LNCaP clone FGC (cell line): ENCODE measurements around the gene OAF.

Source experiments
- DNase-seq: peaks from one replicate; pipeline ENCODE4 v3.0.0-alpha.2; 2011; ENCODE audit warnings: low read depth
- H3K4me3 ChIP-seq: 2 replicates; pipeline ENCODE4 v1.5.1; 2011; ENCODE audit warnings: mild to moderate bottlenecking, low read depth, low read length, control low read depth
- TF ChIP-seq, protein P1 (sequence below): IDR thresholded peaks from 2 replicates; pipeline ENCODE4 v1.5.1; 2012; ENCODE audit warnings: mild to moderate bottlenecking; ENCODE audit not compliant: control insufficient read depth, insufficient read depth; ENCODE audit errors: extremely low read depth

Gene OAF

DNA sequence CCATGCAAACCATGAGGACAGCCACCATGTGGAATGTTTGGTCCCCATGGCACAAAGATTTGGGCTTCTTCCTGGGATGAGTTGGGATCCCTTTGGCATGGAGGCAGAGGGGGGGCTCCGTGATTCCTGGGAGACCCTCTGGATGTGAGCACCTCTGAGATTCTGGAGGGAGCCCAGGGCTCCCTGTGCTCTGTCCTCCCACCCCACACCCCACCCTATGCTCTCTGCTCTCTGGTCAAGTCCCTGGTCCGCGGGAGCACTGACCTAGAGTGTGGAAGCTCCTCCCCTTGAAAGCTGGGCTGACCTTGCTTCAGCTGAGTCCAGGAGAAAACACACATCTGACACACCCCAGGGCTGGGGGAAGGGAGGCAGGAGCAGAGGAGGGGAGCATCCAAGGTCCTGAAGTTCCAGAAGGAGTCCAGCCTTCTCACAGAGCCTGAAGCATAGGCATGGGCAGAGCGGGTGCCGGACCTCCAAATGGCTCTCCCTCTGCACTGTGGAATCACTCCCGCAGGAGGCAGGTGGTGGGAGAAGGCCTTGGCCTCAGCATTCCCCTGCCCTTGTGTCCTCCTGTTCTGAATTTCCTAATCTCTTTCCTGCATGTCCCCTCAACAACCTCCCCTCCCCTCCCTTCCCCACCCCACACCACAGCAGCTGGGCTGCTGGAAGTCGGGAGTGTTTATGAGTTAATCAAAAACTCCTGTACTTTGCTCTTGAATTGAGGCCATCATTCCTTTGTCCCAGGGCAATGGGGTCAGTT is 25.7 kb upstream of the OAF start:
- no peak for DNase-seq
- H3K4me3 ChIP-seq, result no peak overlapping the region
- TF ChIP-seq, protein P1, sequence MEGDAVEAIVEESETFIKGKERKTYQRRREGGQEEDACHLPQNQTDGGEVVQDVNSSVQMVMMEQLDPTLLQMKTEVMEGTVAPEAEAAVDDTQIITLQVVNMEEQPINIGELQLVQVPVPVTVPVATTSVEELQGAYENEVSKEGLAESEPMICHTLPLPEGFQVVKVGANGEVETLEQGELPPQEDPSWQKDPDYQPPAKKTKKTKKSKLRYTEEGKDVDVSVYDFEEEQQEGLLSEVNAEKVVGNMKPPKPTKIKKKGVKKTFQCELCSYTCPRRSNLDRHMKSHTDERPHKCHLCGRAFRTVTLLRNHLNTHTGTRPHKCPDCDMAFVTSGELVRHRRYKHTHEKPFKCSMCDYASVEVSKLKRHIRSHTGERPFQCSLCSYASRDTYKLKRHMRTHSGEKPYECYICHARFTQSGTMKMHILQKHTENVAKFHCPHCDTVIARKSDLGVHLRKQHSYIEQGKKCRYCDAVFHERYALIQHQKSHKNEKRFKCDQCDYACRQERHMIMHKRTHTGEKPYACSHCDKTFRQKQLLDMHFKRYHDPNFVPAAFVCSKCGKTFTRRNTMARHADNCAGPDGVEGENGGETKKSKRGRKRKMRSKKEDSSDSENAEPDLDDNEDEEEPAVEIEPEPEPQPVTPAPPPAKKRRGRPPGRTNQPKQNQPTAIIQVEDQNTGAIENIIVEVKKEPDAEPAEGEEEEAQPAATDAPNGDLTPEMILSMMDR, result no peak

DNA sequence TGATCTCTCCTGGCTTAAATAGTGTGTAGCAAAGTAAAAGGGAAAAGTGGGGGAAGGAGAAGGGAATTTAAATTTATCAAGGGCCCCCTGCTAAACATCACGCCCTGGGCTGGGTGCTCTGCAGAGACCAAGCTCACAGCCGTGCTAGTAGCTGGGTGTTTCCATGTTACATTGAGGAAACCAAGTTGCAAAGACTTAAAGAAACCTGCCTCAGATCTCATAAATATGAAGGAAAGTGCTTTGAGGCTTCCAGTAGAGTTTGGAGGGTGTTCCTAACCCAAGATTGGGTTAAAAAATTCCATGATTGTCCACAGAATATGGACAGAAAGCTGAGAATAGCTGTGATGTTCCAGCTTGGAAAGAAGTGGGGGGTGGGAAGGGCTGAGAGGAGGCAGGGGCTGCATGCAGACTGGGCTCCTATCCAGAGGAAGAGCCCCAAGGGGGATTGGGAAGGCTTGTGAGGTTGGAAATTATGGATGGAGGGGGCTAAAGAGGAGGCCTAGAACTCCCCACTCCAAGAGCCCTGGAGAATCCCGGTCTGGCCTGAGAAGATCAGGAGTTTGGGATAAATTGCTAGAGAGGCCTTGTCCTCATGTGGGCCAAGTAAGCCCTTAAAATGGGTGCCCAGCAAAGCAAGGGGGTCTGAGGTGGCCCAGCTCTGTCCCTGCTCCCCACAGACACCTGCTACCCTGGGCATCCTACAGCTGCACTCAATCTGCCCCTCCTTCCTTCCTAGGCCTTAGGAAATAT is 25.0 kb upstream of the OAF start:
- no peak overlapping the region for H3K4me3 ChIP-seq
- no peak for DNase-seq
- TF ChIP-seq, protein P1, result no peak

DNA sequence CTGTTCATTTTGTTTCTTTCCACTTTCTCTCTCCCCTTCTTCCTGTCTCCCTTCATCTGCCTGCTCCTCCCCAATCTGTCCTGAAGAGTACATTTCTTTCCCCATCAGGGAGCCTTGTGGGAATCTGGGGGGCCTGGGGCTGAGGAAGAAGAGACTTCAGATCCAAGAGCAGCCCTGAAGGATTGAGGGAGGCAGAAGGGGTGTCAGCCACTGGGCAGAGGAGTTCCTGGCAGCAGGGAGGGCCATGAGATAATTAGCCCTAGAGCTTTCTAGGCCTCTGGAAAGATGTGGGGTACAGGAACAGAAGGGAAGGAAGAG is 24.4 kb upstream of the OAF start:
- H3K4me3 ChIP-seq, result no peak overlapping the region
- no peak for DNase-seq
- TF ChIP-seq, protein P1, result no peak

DNA sequence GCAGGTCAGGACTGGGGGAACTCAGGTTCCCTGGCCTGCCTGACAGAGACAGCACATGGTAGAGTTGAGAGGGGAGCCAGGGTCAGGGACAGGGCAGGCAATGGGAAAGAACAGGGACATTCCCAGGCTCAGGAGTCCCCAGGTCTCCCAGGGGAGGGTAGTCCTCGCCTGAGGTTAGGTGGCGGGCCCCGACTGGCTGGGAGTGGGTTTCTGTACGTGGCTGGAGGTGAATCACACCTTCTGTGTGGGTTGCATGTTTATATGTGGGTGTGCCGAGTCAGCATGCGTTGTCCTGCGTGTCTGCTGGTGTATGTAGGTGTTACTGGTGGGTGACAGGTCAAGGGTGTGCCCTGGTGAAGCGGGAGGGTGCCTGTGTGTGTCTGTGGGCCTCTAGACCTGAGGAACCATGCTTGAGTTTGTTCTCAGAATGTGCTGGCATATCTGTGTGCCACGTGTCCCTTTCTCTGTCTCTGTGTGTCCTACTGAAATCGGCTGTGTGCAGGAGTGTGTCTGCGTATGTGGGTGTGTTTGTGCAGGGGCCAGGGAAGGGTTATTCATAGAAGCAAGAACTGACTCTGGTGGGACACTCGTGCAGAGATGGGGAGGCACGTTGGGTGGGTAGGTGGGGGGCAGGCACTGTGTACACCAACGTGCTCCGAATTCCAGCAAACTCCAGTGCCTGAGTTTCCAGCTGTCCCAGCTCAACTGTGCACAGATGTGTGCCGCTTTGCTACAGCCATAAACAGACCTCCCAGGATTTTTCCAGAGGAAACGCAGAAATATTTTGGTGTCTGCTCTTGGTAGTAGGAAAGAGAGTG is 23.8 kb upstream of the OAF start:
- no peak for DNase-seq
- TF ChIP-seq, protein P1, result no peak
- H3K4me3 ChIP-seq, result no peak overlapping the region

DNA sequence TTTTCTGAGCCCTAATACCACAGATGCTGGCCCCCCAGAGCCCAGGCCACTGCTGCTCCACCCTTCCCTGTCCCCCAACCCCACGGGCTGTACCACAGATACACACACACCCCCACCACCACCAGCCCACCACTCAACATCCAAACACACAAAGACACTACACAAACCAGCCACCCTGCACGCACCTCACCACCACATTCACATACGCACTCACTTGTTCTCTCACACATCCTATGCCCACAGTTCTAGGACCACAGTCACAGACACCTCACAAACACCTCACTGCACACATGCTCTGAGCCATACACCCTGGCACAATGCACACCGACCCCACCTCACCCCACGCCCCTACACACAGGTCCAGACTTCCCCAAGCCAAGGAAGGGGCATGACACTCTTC is 22.5 kb upstream of the OAF start:
- no peak overlapping the region for H3K4me3 ChIP-seq
- TF ChIP-seq, protein P1, result no peak
- no peak for DNase-seq

DNA sequence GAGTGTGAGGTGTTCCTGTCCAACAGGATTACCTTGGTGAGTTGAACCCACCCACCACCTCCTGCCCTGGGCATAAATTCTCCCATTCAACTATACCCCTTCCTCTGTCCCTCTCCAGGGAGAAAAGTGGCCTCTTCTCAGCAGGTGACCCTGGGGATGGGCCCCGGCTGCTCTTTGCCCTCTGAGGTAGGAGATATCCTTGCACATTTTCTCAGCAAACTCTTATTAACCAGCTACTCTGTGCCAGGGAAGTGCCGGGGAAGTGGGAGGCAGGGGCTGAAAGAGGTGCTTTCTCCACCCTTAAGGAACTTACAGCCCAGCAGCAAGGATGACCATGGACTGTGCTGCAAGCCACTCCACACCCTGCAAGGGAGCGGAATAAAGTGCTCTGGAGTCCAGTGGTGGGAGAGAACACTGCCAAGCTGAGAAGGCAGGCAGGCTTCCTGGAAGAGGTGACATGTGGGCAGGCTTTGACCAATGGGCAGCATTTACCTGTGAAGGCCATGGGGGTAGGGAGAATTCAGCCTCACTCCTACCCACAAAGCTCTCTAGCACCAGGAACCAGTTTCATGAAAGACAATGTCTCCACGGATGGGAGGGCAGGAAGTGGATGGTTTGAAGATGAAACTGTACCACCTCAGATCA is 21.9 kb upstream of the OAF start:
- TF ChIP-seq, protein P1, result no peak
- no peak overlapping the region for H3K4me3 ChIP-seq
- no peak for DNase-seq
